Activated T-helper 2 cell treated with anti-CD3 and anti-CD28 coated beads, Interferon-gamma antibody, Interleukin-2, Interleukin-4, amounts not matched to agents 10 μg/mL and 5 μg/mL and 100 μg/mL, durations not matched to agents 14 hours and 24 hours and 36 hours (primary cell): ENCODE measurements around the gene LRRC46. TPM values are rescaled to one million over a fixed set of nuclear protein-coding genes. Genes with fewer than 3 reads are reported as not detected.

Experiments used
- DNase-seq: peaks from one replicate; pipeline ENCODE4 v3.0.0; 2021; ENCODE audit warnings: low spot score
- H3K27ac Mint-ChIP-seq: one replicate; pipeline ENCODE4 v1.8.0; 2021; ENCODE audit warnings: mixed read lengths
- H3K27me3 Mint-ChIP-seq: one replicate; pipeline ENCODE4 v1.8.0; 2021; ENCODE audit warnings: low read depth, mixed read lengths
- H3K36me3 Mint-ChIP-seq: one replicate; pipeline ENCODE4 v1.8.0; 2021; ENCODE audit warnings: low read depth, mixed read lengths
- H3K4me1 Mint-ChIP-seq: one replicate; pipeline ENCODE4 v1.8.0; 2021; ENCODE audit warnings: low read depth, mixed read lengths
- H3K4me3 Mint-ChIP-seq: one replicate; pipeline ENCODE4 v1.8.0; 2021; ENCODE audit warnings: low read depth, mild to moderate bottlenecking, moderate library complexity, mixed read lengths
- H3K9me3 Mint-ChIP-seq: one replicate; pipeline ENCODE4 v1.8.0; 2021; ENCODE audit warnings: mixed read lengths
- intact Hi-C: fragments of 100-400 bp; cut with micrococcal nuclease; formaldehyde crosslinking; loops from one replicate; pipeline ENCODE4 v1.15.1; 2023
- total RNA-seq: library from RNA; stranded (reverse); gene quantifications from 2 replicates; pipeline ENCODE4 v1.2.3, GENCODE V29; 2022

LRRC46 gene
- total RNA-seq, 1 donor from 2014 or later, result 0.64 TPM

DNA sequence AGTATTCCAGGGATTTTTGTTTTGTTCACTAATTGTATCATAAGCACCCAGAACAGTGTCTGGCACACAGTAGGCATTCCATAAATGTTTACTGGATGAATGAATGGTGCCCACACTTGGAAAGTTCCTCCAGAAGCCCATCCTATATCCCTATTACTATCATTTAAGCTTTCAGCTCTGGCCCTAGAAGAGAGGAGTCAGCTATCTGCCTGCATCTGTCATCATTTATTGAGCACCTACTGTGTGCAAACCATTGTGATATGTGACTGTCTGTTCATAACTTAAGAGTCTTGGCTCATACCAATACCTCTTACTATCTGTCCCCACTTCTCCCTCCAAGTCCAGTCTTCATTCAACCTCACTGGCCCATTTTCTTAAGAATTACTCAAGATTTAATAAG lies 39.6 kb downstream of the LRRC46 start:
- Mint-ChIP-seq H3K27me3 (peaks cover 57% of the 10 kb centered on the region), H3K27ac (no peak overlapping the region), H3K36me3 (no peaks in the 10 kb centered on the region)

GRCh38 chr17:47872019-47872650 lies 40.7 kb downstream of the LRRC46 start:
- Mint-ChIP-seq H3K9me3 (no peaks in the 10 kb centered on the region), H3K4me1 (no peaks in the 10 kb centered on the region), H3K36me3 (no peaks in the 10 kb centered on the region), H3K27ac (no peak overlapping the region), H3K27me3 (peaks cover 57% of the 10 kb centered on the region), H3K4me3 (no peak overlapping the region)
- intact Hi-C loops, result no loop called here
- DNase-seq, result no peak

More for the DNA sequence above, 39.6 kb downstream of the LRRC46 start:
- no peak for DNase-seq
- intact Hi-C loops, result no loop called here
- Mint-ChIP-seq H3K4me3 (no peak overlapping the region), H3K9me3 (no peaks in the 10 kb centered on the region), H3K4me1 (no peaks in the 10 kb centered on the region)

DNA sequence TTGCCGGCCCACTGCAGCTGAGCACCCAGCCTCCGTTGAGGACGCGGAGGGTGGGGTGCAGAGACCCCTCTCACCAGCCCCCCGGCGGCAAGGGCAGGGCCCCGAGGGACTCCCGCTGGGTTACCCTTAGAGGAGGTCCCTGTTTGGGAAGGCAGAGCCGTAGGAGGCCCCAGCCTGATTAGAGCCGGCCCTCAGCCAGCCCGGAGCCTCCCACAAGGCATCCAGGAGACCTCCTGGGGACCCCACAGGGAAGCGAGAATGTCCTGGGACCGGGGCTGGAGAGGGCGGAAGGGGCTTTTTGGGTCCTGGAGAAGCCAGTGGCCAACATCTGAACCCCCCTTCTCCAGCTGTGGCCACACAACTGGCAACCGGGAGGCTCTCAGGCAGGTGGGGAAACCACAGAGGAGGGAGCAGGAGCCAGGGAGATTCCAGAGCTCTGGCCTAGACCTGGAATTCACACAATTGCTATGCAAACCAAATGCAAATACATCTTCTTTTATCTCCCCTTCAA lies 41.2 kb downstream of the LRRC46 start:
- H3K4me3 Mint-ChIP-seq, result no peak overlapping the region
- no peak for DNase-seq
- H3K27me3 Mint-ChIP-seq, result peaks cover 60% of the 10 kb centered on the region
- intact Hi-C loops, result no loop called here
- H3K4me1 Mint-ChIP-seq, result no peaks in the 10 kb centered on the region
- H3K9me3 Mint-ChIP-seq, result no peaks in the 10 kb centered on the region
- H3K27ac Mint-ChIP-seq, result no peak overlapping the region
- H3K36me3 Mint-ChIP-seq, result no peaks in the 10 kb centered on the region

- no peak overlapping the region for H3K27ac Mint-ChIP-seq
- H3K4me1 Mint-ChIP-seq, result no peaks in the 10 kb centered on the region
- no peaks in the 10 kb centered on the region for H3K36me3 Mint-ChIP-seq
- DNase-seq, result no peak
- no peak overlapping the region for H3K4me3 Mint-ChIP-seq
- intact Hi-C loops, result no loop called here
- no peaks in the 10 kb centered on the region for H3K9me3 Mint-ChIP-seq
- peaks cover 63% of the 10 kb centered on the region for H3K27me3 Mint-ChIP-seq
Observed at GRCh38 chr17:47873200-47874090, 42.0 kb downstream of the LRRC46 start.

DNA sequence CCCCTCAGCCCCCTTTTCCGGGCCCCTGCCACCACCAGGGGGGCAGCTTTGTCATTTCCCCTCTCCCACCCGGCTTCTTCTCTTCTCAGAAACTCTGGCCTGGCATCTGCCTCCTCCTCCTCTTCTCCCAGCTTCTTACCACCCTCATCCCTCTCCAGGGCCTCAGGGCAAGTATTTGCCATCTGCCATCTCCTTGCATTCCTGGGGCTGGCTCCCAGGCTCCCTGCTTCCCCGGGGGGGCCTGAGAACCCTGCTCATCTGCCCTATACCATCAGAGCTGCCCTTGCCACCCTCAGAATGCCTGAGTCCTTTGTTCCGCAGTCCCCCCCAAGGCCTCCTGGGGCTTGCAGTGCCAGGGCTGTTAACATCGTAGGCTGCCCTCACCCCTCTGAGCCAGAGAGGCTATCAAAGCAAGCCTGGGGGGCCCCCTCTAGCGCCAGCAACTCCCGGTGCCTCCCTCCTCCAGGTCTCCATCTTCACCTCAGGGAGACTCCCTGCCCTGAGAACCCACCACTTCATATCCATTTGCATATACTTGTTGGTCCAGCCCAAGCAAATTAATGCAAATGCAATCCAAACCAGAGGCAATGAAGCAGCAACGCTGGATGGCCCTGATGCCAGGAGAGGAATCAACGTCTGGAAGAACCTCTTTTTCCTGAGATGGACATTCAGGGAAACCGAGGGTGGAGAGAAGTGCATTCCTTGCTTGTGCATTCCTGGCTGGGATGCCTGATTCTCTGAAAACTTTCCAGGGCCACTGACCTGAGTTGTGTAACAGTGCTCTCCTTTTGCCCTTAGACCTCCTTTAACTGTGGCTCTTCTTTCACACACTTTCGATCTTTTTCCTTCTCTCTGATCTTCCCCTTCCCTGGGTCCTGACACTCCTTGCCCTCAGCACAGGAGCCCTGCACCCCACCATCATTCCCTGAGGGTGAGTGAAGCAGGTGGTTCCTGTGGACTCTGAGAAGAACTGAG lies 43.8 kb downstream of the LRRC46 start:
- H3K27me3 Mint-ChIP-seq, result peaks cover 59% of the 10 kb centered on the region
- H3K9me3 Mint-ChIP-seq, result no peaks in the 10 kb centered on the region
- H3K36me3 Mint-ChIP-seq, result no peaks in the 10 kb centered on the region
- H3K4me1 Mint-ChIP-seq, result peaks cover 4% of the 10 kb centered on the region
- H3K27ac Mint-ChIP-seq, result no peak overlapping the region
- H3K4me3 Mint-ChIP-seq, result no peak overlapping the region
- intact Hi-C loops, result no loop called here
- no peak for DNase-seq

DNA sequence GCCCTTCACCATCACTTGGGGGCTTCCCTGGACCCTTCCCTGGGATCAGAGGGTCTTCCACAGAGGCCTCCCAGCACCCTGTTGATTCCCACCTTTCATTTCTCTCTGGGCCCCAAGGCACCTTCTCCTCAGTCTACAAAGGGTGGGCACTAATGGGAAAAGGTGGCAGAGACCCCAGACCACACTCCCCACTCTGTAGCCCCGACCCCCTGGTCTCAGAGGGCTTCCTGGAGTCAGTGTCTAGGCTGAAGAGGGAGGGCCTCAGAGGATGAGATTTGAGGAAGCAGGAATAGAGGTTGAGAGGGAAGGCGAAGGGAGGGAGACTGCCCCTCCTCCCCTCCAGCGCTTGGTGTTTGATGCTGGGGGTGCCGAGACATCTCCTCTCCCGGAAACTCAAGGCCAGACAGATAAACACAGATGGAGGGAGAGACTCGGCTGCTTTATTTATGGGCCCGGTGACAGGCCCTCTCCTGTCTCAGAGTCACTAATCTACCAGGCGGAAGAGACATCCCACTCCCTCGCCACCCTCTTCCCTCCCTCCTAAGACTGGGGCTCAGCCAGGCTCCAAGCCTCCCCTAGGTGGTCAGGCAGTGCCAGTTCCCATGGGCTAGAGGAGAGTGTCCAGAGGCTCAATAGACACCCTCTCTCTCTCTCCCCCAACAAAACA lies 46.0 kb downstream of the LRRC46 start:
- no peak overlapping the region for H3K4me3 Mint-ChIP-seq
- DNase-seq, result no peak
- H3K9me3 Mint-ChIP-seq, result no peaks in the 10 kb centered on the region
- H3K27ac Mint-ChIP-seq, result no peak overlapping the region
- intact Hi-C loops, result no loop called here
- peaks cover 42% of the 10 kb centered on the region for H3K27me3 Mint-ChIP-seq
- peaks cover 4% of the 10 kb centered on the region for H3K4me1 Mint-ChIP-seq
- no peaks in the 10 kb centered on the region for H3K36me3 Mint-ChIP-seq

DNA sequence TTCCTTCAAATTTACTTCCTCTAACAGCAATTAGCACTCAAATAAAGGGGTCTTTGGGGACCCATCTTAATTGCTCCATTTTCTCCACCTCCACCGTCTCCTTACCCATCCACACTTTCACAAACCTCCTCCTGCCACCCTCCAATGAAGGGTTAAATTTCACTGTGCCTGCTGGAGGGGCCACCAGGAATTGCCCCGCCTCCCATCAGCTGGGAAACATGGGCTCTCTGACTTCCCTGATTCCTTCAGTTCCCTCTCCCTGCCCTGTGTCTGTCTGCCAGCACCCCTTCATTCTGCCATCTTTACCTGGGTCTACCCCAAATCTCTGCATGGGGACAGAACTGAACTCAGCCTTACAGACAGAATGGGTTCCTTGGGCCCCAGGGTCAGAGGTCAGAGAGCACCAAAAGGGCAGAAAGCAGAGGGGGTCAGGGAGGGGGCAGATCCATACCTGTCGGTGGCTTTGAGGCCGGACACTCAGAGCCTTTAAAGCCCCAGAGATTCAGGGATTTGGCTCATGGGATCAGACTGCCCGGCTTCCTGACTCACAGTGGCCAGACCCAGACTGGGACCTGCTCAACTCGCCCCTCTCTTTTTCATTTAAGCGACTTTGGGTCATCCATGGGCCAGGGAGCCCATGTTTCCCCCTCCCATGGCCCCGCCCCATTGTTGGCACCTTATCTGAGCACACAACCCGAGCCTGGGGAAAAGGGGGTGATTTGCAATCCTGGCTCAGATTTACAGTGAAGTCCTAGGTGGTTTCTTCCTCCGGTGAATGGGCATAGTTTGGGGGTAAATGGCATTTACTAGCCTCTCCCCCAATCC lies 46.9 kb downstream of the LRRC46 start:
- Mint-ChIP-seq H3K27me3 (peaks cover 37% of the 10 kb centered on the region), H3K27ac (no peak overlapping the region), H3K36me3 (no peaks in the 10 kb centered on the region), H3K4me3 (no peak overlapping the region), H3K9me3 (no peaks in the 10 kb centered on the region), H3K4me1 (peaks cover 4% of the 10 kb centered on the region)
- intact Hi-C loops, result no loop called here
- DNase-seq, result no peak

DNA sequence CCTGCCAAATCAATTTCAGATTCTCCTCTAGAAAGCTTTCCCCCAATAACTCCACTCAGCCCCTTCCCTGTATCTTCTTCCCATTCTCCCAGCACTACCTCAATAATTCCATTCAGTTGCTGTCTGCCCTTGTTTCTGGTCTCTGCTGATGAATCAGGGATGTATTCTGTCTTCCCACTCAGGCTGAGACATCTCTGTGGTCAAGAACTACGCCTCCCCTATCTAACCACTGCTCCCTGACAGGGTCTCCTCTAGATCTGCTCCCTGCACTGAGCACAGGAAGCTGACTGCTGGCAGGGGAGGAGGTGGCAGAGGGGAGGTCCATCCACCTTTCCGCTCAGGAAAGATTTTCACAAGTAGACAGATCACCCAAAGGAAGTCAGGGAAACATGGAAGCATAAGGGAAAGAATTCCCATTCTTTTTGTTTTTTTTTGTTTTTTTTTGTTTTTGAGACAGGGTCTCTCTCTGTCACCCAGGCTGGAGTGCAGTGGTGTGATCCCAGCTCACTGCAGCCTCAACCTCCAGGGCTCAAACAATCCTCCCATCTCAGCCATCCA lies 47.6 kb downstream of the LRRC46 start:
- DNase-seq, result no peak
- no peaks in the 10 kb centered on the region for H3K36me3 Mint-ChIP-seq

DNA sequence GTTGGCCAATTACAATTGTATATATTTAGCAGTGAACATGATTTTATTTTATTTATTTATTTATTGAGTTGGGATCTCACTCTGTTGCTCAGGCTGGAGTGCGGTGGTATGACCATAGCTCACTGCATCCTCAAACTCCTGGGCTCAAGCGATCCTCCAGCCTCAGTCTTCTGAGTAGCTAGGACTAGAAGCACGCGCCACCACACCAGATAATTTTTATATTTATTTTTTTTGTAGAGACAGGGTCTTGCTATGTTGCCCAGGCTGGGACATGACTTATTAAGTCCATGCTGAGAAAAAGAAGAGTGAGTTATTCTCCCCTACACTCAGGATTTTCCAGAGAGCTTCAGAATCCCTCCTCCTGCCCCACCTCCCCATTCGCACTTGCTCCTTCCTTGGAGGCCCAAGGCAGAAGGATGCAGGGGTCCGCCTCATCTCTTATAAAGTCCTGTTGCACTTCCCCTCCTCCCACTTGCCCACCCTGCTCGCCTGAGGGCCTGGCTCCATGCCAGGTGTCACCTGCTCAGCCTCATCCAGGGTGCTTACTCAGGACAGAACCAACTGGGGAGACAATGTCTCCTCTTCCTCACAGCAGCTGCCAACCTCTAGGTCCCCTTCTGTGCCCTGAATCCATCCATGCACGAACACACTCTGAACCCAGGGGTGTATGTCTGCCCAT lies 48.4 kb downstream of the LRRC46 start:
- Mint-ChIP-seq H3K4me3 (no peak overlapping the region), H3K4me1 (peaks cover 4% of the 10 kb centered on the region), H3K36me3 (no peaks in the 10 kb centered on the region), H3K27ac (no peak overlapping the region), H3K27me3 (peaks cover 25% of the 10 kb centered on the region), H3K9me3 (no peaks in the 10 kb centered on the region)
- no peak for DNase-seq
- intact Hi-C loops, result no loop called here

More for the DNA sequence above, 47.6 kb downstream of the LRRC46 start:
- H3K27me3 Mint-ChIP-seq, result peaks cover 30% of the 10 kb centered on the region
- no peak overlapping the region for H3K27ac Mint-ChIP-seq
- no peaks in the 10 kb centered on the region for H3K9me3 Mint-ChIP-seq
- intact Hi-C loops, result no loop called here
- H3K4me3 Mint-ChIP-seq, result no peak overlapping the region
- H3K4me1 Mint-ChIP-seq, result peaks cover 4% of the 10 kb centered on the region

DNA sequence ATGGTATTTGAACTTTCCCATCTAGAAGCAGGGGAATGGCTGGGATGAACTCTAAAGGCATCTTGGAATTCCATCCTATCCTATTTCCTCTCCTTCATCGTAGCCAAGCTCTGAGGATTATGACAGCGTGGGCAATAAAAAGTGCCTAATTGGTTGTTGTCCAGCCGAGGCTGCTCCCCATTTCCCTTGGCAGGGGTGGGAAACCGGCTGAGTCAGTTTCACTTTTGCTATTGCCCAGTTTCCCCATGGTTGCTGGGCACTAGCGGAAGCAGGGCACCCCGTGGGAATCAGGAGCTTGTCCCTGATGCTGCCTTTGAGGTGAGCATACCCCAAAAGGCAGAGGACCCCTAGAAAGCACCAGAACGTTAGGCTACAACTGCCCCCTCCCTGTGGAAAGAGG lies 50.8 kb downstream of the LRRC46 start:
- intact Hi-C loops, result no loop called here
- Mint-ChIP-seq H3K4me3 (no peak overlapping the region), H3K27me3 (peaks cover 15% of the 10 kb centered on the region), H3K27ac (no peak overlapping the region), H3K9me3 (no peaks in the 10 kb centered on the region), H3K4me1 (peaks cover 4% of the 10 kb centered on the region), H3K36me3 (no peaks in the 10 kb centered on the region)
- DNase-seq, result no peak
